EL (cell line): Measurements from ENCODE around the gene ZNF512B.
"Not testable (repeated sequence)": the region's sequence is repeated elsewhere in the genome, so short reads cannot be mapped to it uniquely, and the experiment has no call there.

Experiments
- DNase-seq: peaks from one replicate; pipeline ENCODE4 v3.0.0-alpha.2; 2016

Gene ZNF512B

DNA sequence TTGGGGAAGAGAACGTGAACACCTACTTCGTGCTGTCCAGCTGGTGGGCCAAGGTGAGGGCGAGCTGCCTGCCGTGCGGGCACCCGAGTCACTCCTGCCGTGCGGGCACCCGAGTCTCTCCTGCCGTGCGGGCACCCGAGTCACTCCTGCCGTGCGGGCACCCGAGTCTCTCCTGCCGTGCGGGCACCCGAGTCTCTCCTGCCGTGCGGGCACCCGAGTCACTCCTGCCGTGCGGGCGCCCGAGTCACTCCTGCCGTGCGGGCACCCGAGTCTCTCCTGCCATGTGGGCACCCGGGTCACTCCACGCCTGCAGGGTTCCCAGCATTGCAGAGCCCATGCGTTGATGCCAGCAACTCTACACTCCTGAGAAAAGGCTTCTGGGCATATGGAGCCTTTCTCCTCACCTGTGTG lies 40.3 kb downstream of the ZNF512B start:
- DNase-seq, result not testable (repeated sequence)

DNA sequence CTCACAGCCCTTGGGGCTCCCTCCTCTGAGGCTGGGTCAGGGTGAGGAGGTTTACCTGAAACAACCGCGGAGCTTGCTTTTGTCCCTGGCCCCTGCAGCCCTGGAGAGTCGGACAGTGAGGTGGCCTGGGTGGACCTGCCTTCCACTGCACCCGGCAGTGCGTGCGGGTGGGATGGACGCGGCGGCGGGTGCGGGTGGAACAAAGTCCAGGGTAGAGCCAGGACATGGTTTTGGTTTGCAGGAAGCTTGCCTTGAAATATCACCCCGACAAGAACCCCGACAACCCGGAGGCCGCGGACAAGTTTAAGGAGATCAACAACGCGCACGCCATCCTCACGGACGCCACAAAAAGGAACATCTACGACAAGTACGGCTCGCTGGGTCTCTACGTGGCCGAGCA lies 40.7 kb downstream of the ZNF512B start:
- DNase-seq, result no peak

DNA sequence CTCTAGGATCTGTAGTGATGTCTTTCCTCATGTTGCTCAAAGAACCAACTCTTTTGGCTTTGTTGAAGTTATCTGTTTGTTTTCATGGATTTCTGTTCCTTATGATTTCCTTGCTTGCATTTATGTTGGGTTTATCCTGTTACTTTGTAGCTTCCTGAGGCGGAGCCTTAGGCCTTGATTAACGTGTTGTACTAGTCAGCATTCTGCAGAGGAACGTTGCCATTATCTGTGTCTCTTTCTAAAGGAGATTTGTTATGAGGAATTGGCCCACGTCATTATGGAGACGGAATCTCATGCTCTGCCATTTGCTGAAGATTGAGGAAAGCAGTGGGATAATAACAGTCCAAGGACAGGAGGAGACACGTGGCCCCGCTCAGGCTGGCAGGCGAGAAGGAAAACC lies 43.4 kb downstream of the ZNF512B start:
- DNase-seq, result no peak

DNA sequence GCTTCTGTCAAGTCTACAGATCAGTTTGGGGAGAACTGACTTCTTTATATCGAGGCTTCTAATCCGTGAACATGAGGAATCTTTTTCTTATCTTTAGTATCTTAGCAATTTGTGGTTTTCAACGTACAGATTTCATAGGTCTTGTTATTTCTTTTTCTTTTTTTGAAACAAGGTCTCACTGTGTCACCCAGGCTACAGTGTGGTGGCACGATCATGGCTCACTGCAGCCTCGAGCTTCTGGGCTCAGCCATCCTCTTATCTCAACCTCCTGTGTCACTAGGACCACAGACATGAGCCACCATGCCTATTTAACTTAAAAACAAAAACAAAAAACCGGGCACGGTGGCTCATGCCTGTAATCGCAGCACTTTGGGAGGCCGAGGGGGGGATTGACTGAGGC lies 45.5 kb downstream of the ZNF512B start:
- DNase-seq, result no peak

DNA sequence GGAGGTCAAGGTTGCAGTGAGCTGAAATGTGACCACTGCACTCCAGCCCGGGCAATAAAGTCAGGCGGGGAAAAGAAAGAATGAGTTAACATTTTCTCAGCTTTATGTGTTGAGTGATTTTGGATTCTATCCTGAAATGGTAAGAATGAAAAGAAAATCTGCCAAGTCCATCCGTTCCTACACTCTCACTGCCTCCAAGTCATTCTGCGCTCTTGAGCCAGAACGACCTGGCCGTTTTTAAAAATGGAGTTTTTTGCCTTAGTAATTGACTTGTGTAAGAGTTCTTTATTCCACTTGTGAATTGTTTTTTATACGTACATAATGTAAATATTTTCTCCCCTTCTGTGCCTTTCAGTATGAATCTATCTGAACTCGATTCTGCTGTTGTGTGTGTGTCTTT lies 46.1 kb downstream of the ZNF512B start:
- DNase-seq, result no peak

DNA sequence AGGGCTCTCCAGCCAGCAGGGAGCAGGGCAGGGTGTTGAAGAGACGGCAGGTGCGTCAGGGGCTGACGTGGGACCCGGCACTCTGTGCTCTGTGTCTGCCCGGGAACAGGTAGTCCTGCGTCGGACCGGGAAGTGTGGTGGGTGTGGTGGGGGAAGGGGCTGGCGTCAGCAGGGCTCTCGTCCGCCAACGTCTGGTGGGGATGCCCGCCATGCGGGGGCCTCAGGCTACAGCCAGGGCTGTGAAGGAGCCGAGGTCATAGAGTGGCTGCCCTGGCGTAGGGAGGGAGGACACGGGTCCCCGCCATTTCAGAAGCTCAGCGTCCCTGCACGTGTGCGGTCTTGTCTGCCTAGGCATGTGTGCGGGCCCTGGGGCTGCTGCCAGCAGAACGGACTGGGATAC lies 49.5 kb downstream of the ZNF512B start:
- DNase-seq, result no peak

DNA sequence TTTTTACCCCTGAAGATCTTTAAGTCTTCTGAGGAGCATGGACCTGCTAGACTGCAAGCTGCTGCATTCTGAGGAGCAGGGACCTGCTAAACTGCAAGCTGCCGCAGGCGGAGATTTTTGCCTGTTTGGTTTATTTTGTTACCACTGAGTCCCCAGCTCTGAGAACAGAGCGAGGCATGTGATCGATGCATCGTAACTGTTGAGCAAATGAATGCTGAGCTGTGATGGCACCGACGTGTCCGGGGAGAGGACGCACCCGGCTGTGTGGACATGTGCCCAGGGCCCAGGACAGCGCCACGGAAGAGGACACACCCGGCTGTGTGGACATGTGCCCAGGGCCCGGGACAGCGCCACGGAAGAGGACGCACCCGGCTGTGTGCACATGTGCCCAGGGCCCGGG lies 50.6 kb downstream of the ZNF512B start:
- no peak for DNase-seq

DNA sequence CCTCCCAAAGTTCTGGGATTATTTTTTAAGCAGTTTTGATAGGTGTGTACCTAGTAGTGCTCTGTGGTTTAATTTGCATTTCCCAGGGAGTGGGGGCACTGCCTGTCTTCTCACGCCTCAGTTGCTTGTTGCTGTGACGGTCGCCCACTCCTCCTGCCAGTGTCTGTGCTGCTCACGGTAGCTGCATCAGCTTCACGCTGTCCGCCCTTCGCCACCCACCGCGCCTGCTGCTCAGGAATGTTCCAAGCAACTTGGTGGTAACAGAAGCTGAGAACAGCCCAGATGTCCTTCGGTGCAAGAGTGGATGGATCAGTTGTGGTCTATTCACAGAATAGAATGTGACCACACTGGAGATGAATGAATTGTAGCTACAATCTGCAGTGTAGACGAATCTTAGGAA lies 51.9 kb downstream of the ZNF512B start:
- DNase-seq, result no peak

DNA sequence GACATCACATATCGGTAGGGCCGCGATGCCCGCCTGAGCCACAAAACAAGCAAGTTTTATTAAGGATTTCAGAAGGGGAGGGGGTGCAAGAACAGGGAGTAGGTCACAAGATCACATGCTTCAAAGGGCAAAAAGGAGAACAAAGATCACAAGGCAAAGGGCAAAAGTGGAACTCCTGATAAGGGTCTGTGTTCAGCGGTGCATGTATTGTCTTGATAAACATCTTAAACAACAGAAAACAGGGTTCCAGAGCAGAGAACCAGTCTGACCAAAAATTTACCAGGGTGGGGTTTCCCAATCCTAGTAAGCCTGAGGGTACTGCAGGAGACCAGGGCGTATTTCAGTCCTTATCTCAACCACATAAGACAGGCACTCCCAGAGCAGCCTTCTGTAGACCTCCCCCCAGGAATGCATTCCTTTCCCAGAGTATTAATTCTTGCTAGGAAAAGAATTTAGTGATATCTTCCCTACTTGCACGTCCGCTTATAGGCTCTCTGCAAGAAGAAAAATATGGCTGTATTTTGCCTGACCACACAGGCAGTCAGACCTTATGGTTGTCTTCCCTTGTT lies 53.3 kb downstream of the ZNF512B start:
- not testable (repeated sequence) for DNase-seq

DNA sequence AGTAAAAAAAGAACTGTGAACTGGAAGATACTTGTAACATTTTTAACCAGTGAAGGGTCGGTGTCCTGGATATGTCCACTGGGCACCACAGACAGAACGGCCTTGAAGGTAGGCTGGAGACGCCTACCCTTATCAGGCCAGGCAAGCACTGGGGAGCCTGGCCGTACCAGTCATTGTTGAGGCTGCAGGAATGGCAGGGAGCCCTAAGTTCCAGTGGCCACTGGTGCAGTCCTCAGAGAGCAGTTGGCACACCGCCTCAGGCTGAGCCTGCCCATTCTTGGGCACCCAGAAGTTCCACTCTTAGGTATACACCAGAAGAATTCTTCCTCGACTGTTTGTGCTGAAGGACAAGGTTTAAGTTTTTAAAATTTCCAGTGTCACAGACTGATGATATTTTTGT lies 54.3 kb downstream of the ZNF512B start:
- DNase-seq, result no peak

DNA sequence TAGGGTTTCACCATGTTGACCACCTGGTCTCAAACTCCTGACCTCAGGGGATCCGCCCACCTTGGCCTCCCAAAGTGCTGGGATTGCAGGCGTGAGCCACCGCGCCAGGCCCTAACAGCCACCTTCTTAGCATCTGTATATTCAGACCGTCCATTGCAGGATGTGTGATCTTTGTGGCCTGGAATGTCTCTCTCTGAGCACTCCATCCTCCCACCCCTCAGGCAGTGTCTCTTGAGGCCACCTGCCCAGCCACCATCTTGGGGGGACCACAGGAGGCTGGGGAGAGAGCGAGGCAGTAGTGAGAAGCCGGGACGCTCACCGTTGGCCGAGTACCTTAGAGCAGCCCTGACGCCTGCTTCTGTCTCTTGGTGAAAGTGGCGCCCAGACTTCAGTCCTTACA lies 56.0 kb downstream of the ZNF512B start:
- no peak for DNase-seq

DNA sequence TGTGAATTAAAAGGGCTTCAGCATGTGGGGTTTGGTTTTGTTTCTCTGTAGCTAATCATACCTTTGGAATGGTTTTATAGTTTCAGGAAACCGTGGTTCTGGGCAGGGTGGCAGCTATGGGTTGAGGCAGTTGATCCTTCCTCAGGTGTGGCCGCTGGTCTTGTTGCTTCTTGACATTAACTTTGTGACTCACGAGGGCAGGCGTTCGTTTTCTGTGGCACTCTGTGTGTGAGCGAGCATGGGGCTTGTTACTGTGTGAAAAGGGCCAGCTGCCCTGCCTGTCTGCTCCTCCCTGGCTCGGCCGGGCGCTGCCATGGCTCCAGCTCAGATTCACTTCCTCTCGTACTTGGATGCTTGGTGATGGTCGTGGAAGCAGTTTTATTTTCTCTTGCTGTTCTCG lies 58.6 kb downstream of the ZNF512B start:
- no peak for DNase-seq

DNA sequence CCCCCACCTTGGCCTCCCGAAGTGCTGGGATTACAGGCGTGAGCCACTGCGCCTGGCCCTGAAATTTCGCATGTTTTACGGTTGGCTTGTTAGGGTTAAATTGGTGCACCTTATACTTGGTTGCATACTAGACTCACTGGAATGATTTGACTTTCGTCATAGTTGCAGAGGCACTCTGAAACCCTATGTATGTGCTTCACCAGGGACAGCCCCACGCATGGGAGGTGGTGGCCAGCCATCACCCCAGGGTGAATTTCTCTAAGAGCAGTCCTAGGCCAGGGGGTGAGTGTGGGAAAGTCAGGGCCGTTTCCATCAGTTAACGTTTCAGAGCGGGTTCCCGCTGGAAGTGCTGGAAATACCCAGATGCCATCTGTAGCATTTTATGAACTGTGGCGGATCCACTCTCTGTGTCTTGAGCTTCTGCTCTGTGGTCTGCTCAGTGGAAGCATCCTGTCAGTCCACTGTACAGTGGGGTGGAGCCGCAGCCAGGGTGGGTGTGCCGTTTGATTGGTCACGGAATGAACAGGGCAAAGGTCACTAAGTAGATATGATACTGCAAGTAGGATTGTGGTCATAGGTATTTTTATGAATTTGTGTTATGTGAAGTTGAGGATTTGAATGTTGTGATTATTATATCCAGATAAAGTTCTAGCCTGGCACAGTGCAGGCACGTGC lies 61.6 kb downstream of the ZNF512B start:
- DNase-seq, result no peak
